SKM-1 treated with dmso at 0.1 percent for 144 hours (cell line): ENCODE measurements around the gene DEAF1.
A peak's percentile ranks its signal among the peaks of the same experiment; 100 is the strongest.

Source experiments
- DNase-seq: peaks from one replicate; lab custom pipeline; 2025; ENCODE audit not compliant: unreplicated experiment; lab: John Stamatoyannopoulos, UW

DEAF1 gene

GRCh38 chr11:721741-722345 is 26.8 kb upstream of the DEAF1 start:
- DNase-seq, result peak; percentile 5

GRCh38 chr11:721247-721740 is 26.3 kb upstream of the DEAF1 start:
- DNase-seq, result no peak

- DNase-seq, result no peak
These were observed 25.7 kb upstream of the DEAF1 start for GRCh38 chr11:720642-721246.

GRCh38 chr11:720017-720641 is 25.1 kb upstream of the DEAF1 start:
- no peak for DNase-seq

- no peak for DNase-seq
These were observed 24.4 kb upstream of the DEAF1 start for GRCh38 chr11:719214-720016.

GRCh38 chr11:714436-714835 is 19.4 kb upstream of the DEAF1 start:
- no peak for DNase-seq

GRCh38 chr11:709109-709997 is 14.3 kb upstream of the DEAF1 start:
- no peak for DNase-seq

GRCh38 chr11:708511-708910 is 13.5 kb upstream of the DEAF1 start:
- DNase-seq, result no peak

GRCh38 chr11:707817-708420 is 12.9 kb upstream of the DEAF1 start:
- no peak for DNase-seq

- DNase-seq, result no peak
These were observed 12.2 kb upstream of the DEAF1 start for GRCh38 chr11:706957-707816.

GRCh38 chr11:706439-706956 is 11.5 kb upstream of the DEAF1 start:
- no peak for DNase-seq

- no peak for DNase-seq
These were observed 10.8 kb upstream of the DEAF1 start, which contains the start of gene EPS8L2 for GRCh38 chr11:705646-706438. Gene EPS8L2 (plus strand): TSS chr11:706231. CDS start chr11:709408, 3,177 bp downstream.

GRCh38 chr11:704781-705645 is 10.0 kb upstream of the DEAF1 start:
- no peak for DNase-seq

GRCh38 chr11:704228-704674 is 9.2 kb upstream of the DEAF1 start:
- DNase-seq, result no peak

GRCh38 chr11:703506-703905 is 8.5 kb upstream of the DEAF1 start:
- DNase-seq, result no peak

GRCh38 chr11:702462-703461 is 7.7 kb upstream of the DEAF1 start:
- DNase-seq, result no peak
